RWPE2 (cell line): ENCODE data around the gene IL18BP.

Experiments
- ATAC-seq: fragments of 200-7000 bp; cut with Tn5 transposase; 3 replicates; pipeline ENCODE4 v1.9.1; 2021; ENCODE audit warnings: low read depth
- DNase-seq: peaks from one replicate; pipeline ENCODE4 v3.0.0-alpha.2; 2020; ENCODE audit warnings: low spot score
- H3K27ac ChIP-seq: fragments of 450-650 bp; 2 replicates; pipeline ENCODE4 v1.5.1; 2017; ENCODE audit warnings: mild to moderate bottlenecking; ENCODE audit not compliant: poor library complexity, severe bottlenecking
- H3K27me3 ChIP-seq: fragments of 250-450 bp; sonication (Bioruptor Pico); 2 replicates; pipeline ENCODE4 v1.5.1; 2021; ENCODE audit warnings: mild to moderate bottlenecking, moderate library complexity; ENCODE audit not compliant: insufficient read depth, poor library complexity, severe bottlenecking
- H3K36me3 ChIP-seq: fragments of 250-450 bp; sonication (Bioruptor Pico); 2 replicates; pipeline ENCODE4 v1.5.1; 2020; ENCODE audit warnings: low read depth, mild to moderate bottlenecking, moderate library complexity
- H3K4me1 ChIP-seq: fragments of 250-450 bp; sonication (Bioruptor Pico); 2 replicates; pipeline ENCODE4 v1.5.1; 2021; ENCODE audit warnings: mild to moderate bottlenecking, moderate library complexity; ENCODE audit not compliant: insufficient read depth, poor library complexity, severe bottlenecking
- H3K4me3 ChIP-seq: fragments of 250-450 bp; sonication (Bioruptor Pico); 2 replicates; pipeline ENCODE4 v1.5.1; 2021; ENCODE audit warnings: mild to moderate bottlenecking, moderate library complexity; ENCODE audit not compliant: severe bottlenecking
- H3K9me3 ChIP-seq: fragments of 250-450 bp; sonication (Bioruptor Pico); 2 replicates; pipeline ENCODE4 v1.5.1; 2021; ENCODE audit warnings: mild to moderate bottlenecking, moderate library complexity; ENCODE audit not compliant: severe bottlenecking
- TF ChIP-seq, protein P1 (sequence below): fragments of 450-650 bp; IDR thresholded peaks from one replicate; pipeline ENCODE4 v1.5.1; 2017; ENCODE audit warnings: mild to moderate bottlenecking, moderate library complexity; ENCODE audit not compliant: poor library complexity, severe bottlenecking

The IL18BP gene

DNA sequence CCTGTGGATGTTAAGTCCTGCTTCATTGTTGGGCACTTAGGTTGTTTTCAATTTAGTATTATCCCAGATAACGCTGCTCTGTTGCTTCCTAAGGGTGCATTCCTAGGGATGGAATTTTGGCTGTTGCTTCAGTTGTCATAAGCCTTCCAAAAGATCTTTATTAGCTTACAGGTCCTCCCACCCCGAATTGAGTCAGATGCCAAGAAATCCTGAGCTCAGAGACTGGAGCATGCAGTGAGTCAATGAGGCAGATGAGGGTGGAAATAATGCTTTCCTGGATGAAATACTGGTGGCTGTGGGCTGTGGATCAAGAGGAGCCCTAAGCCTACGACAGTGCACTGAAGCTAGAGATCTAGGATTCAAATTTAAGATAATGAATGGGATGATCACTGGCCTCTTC, 10.7 kb upstream of the IL18BP start:
- DNase-seq, result no peak

DNA sequence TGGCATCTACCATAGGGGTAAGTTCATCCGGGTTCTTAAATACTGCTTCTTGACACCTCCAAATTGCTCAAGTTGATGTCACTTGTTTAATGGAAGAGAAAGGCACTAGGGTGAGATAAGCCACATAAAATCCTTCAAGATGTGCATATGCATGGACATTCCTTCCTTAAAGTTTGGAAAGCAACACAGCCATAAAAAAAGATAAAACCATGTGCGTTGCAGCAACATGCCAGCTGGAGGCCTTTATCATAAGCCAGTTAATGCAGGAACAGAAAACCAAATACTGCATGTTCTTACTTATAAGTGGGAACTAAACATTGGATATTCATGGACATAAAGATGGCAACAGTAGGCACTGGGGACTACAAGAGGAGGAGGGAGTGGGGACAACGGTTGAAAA, 8.0 kb upstream of the IL18BP start:
- no peaks in the 10 kb centered on the region for H3K4me1 ChIP-seq

More for the DNA sequence above, 10.7 kb upstream of the IL18BP start:
- Histone ChIP-seq H3K4me1 (no peaks in the 10 kb centered on the region), H3K4me3 (no peak overlapping the region), H3K27ac (no peak overlapping the region), H3K36me3 (peaks cover 29% of the 10 kb centered on the region), H3K27me3 (no peaks in the 10 kb centered on the region), H3K9me3 (no peaks in the 10 kb centered on the region)
- ATAC-seq, result no peak
- TF ChIP-seq, protein P1, sequence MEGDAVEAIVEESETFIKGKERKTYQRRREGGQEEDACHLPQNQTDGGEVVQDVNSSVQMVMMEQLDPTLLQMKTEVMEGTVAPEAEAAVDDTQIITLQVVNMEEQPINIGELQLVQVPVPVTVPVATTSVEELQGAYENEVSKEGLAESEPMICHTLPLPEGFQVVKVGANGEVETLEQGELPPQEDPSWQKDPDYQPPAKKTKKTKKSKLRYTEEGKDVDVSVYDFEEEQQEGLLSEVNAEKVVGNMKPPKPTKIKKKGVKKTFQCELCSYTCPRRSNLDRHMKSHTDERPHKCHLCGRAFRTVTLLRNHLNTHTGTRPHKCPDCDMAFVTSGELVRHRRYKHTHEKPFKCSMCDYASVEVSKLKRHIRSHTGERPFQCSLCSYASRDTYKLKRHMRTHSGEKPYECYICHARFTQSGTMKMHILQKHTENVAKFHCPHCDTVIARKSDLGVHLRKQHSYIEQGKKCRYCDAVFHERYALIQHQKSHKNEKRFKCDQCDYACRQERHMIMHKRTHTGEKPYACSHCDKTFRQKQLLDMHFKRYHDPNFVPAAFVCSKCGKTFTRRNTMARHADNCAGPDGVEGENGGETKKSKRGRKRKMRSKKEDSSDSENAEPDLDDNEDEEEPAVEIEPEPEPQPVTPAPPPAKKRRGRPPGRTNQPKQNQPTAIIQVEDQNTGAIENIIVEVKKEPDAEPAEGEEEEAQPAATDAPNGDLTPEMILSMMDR, result no peak

DNA sequence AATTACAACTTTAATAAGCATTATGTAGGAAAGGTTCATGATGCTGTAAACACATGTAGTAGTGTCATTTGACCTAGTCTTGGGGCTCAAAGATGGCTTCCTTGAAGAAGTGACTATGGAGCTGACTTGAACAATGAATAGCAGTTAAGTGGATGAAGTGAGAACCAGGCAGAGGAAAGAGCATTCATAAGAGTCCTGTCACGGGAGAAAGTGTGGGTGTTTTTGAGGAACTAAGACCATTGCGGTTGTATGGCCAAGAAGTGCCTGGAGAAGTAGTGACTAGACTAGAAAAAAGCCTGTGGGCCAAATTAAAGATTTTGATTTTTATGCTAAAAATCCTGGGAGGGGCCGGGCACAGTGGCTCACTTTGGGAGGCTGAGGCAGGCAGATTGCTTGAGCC, 7.2 kb upstream of the IL18BP start:
- no peak for ATAC-seq
- H3K9me3 ChIP-seq, result no peaks in the 10 kb centered on the region
- DNase-seq, result no peak
- TF ChIP-seq, protein P1, result no peak
- H3K4me1 ChIP-seq, result no peaks in the 10 kb centered on the region
- H3K27ac ChIP-seq, result no peak overlapping the region
- no peaks in the 10 kb centered on the region for H3K27me3 ChIP-seq
- no peak overlapping the region for H3K4me3 ChIP-seq
- H3K36me3 ChIP-seq, result peaks cover 25% of the 10 kb centered on the region

More for the DNA sequence above, 8.0 kb upstream of the IL18BP start:
- no peak overlapping the region for H3K4me3 ChIP-seq
- H3K27me3 ChIP-seq, result no peaks in the 10 kb centered on the region
- TF ChIP-seq, protein P1, result no peak
- ATAC-seq (no peak), DNase-seq (no peak)
- no peak overlapping the region for H3K27ac ChIP-seq
- no peaks in the 10 kb centered on the region for H3K9me3 ChIP-seq
- H3K36me3 ChIP-seq, result peaks cover 25% of the 10 kb centered on the region

DNA sequence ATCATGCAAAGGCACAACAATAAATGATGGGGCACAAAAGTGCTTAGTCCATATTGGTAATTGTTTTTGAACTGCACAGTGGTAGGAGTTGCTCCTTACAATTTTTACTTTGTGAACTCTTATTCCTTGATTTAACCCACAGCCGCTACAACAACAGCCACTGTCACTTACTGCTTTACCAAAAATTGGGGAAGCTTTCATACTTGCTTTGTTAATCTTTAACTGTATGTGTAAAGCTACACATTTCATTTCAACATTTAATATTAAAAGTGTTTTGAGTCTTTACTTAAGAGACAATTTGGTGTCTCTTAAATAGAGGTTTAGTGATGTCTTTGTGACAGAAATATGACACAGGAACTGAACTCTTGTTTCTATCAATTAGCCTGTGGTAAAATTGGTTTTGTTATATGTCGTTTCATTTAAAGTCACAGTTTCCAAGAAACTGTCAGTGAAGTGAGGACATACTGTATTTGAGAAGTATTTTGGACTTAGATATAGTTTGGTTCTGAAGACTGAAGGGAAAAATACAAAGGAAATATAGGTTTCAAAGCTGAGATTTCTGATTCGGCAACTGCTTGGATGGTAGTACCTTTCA, 6.5 kb upstream of the IL18BP start:
- Histone ChIP-seq H3K27me3 (no peaks in the 10 kb centered on the region), H3K9me3 (no peaks in the 10 kb centered on the region), H3K36me3 (peaks cover 25% of the 10 kb centered on the region), H3K4me3 (no peak overlapping the region), H3K4me1 (no peaks in the 10 kb centered on the region), H3K27ac (no peak overlapping the region)
- no peak for ATAC-seq
- DNase-seq, result no peak
- TF ChIP-seq, protein P1, result no peak

DNA sequence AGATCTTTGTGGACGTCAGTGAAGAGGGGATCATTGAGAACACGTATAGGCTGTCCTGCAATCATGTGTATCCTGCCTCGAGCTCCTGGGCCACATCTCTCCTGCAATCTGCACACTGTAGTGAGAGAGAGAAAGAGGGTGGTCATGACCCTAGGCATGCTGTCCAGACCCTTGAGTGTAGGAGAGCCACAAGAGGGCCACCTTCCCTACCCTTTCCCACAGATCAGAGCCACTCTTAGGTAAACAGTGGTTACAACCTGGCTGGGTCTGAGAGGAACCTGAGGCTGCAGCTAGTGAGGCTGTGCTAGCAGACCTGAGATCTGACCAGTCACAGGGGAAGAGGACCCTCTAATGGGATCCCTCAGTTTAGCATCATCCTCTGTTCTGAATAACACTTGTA, 3.9 kb upstream of the IL18BP start:
- no peak overlapping the region for H3K27ac ChIP-seq
- no peak overlapping the region for H3K4me3 ChIP-seq
- TF ChIP-seq, protein P1, result no peak
- ATAC-seq, result no peak
- no peaks in the 10 kb centered on the region for H3K9me3 ChIP-seq
- no peaks in the 10 kb centered on the region for H3K4me1 ChIP-seq
- no peak for DNase-seq
- no peaks in the 10 kb centered on the region for H3K27me3 ChIP-seq
- peaks cover 20% of the 10 kb centered on the region for H3K36me3 ChIP-seq
